Fibroblast of gingiva (primary cell): ENCODE results near the gene IRF2.
"Not testable (repeated sequence)": the region's sequence is repeated elsewhere in the genome, so short reads cannot be mapped to it uniquely, and the experiment has no call there.

Source experiments
- DNase-seq: peaks from one replicate; pipeline ENCODE4 v3.0.0-alpha.2; 2011; ENCODE audit warnings: low read depth

IRF2 gene

GRCh38 chr4:184389978-184390900, 84.1 kb downstream of the IRF2 start:
- DNase-seq, result no peak

GRCh38 chr4:184388106-184388505, 86.2 kb downstream of the IRF2 start:
- no peak for DNase-seq

- no peak for DNase-seq
Observed at GRCh38 chr4:184387351-184387750, 87.0 kb downstream of the IRF2 start.

GRCh38 chr4:184386271-184386781, 88.0 kb downstream of the IRF2 start:
- no peak for DNase-seq

- DNase-seq, result no peak
Observed at GRCh38 chr4:184385705-184386141, 88.6 kb downstream of the IRF2 start.

- DNase-seq, result no peak
Observed at GRCh38 chr4:184384810-184385557, 89.4 kb downstream of the IRF2 start.

DNA sequence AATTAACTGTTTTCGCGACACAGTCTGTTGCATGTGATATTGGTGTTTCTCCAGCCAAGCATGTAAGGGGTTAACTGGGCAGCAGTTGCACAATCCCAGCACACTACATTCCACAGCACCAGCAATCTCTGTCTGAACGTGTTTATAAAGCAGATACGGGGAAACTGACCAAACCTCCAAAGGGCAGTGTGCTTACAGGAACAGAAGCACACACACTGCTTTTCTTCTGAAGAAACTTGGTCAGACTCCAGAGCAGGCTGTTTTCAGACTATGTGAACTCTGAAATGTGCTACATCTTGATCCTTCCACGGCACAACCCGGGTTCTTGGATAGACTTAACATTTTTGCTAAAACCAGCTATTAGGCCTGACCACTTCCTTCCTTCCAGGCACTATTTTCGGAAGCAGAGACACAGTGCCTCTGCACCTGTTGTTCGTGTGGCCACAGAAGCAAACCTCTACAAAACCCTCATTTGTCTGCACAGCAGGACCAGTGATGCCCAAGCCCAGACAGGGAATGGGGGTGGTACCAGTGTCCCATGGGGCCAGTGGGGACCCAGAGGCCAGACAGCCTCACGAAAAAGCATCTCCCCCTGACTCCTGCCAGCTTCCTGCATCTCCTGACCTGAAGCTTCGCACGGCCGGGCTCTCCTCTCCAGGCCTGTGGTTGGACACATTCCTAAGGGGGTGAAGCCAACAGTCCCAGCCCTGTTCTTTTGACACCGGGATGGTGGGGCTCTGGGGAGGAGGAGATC, 90.1 kb downstream of the IRF2 start:
- peak; percentile 97 for DNase-seq

- DNase-seq, result peak; percentile 93
Observed at GRCh38 chr4:184383497-184384055, 90.8 kb downstream of the IRF2 start.

GRCh38 chr4:184382189-184382846, 92.0 kb downstream of the IRF2 start:
- DNase-seq, result no peak

DNA sequence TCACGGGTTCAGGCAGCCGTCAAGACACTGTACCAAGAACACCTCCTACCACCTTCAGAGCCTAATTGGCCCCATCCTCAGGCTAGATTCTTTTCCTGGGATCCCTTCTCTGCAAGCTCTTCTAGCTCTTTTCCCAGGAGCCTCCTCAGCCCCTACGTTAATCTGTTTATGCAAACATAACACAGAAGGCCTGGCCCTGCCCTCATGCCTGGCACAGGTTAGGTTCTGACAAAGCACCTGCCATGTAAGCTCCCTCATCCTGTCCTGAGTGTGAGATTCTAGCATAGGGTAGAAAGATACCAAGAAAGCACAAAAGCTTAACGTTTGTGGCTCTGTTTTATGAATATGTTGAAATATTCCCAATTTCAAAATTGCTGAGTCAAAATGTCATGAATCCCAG, 93.6 kb downstream of the IRF2 start:
- DNase-seq, result no peak

DNA sequence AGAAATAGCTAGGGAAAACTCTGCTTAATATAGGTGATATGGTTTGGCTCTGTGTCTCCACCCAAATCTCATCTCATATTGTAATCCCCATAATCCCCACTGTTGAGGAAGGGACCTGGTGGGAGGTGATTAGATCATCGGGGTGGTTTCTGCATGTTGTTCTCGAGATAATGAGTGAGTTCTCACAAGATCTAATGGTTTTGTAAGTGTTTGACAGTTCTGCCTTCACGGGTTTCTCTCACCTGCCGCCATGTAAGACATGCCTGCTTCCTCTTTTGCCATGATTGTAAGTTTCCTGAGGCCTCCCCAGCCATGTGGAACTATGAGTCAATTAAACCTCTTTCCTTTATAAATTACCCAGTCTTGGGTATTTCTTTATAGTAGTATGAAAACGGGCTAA, 94.1 kb downstream of the IRF2 start:
- not testable (repeated sequence) for DNase-seq

DNA sequence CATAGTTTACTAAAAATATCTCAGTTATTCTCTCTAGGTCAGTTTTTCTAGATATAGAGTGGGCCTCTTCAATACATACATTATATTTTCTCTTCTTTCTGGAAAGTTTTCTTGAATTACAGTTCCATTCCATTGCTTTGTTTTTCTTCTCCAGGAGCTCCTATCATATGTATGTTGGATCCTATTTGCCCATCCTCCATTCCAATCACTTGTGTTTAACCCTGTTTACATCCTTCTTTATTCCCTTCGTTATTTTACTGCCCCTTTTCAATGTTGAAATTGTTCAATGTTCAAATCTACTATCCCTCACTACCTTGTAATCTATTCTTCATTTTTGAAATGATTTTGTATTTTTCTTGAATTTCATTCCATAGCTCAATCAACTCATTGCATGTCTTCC, 97.4 kb downstream of the IRF2 start:
- no peak for DNase-seq

- no peak for DNase-seq
Observed at GRCh38 chr4:184376126-184376838, 98.1 kb downstream of the IRF2 start.

DNA sequence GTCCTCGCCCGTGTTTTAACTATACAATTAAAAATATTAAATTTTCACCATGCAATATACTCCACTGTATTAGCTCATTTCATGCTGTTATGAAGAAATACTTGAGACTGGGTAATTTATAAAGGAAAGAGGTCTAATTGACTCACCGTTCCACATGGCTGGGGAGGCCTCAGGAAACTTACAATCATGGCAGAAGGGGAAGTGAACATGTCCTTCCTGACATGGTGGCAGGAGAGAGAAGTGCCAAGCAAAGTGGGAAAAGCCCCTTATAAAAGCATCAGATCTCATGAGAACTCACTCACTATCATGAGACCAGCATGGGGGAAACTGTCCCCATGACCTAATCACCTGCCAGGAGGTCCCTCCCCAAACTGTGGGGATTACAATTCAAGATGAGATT, 98.7 kb downstream of the IRF2 start:
- not testable (repeated sequence) for DNase-seq

- DNase-seq, result peak; percentile 33
Observed at GRCh38 chr4:184375027-184375426, 99.3 kb downstream of the IRF2 start.

DNA sequence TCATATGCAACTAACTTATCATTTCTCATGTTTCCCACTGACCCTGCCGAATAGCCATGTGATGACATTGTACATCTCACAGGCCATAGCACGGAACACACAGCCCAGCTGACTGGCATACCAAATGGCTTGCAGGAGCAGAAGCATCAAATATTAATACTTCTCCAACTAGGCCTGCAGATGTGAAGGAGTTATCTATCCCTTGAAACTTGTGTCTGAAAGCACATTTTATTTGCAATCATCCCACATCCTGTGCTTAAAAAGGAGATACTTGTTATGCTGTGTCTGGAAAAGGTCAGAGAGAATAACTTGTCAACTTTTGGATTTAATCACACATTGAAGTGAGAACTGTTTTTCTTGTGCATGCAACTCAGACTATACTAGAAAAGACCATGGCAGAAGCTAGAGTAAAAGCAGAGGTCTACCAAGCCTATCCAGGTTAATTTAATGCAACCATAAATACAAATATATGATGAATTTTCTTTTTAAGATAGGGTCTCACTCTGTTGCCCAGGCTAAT, 100.4 kb downstream of the IRF2 start:
- DNase-seq, result no peak

DNA sequence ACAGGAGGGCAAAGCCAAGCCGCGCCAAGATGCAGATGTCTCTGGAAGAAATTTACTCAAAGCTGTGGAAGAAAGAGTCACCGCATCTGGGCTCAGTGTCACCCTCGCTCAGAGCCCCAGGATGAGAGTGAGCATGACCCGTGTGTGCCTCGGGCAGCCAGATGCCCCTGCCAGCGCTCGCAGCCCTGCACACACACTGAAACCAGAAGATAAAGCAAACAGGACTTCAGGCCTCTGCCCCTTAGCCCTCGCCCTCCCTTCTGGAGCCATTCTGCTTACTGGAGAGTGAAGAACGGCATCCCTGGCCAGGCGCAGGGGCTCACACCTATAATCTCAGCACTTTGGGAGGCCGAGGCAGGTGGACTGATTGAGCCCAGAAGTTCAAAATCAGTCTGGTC, 103.0 kb downstream of the IRF2 start:
- no peak for DNase-seq

DNA sequence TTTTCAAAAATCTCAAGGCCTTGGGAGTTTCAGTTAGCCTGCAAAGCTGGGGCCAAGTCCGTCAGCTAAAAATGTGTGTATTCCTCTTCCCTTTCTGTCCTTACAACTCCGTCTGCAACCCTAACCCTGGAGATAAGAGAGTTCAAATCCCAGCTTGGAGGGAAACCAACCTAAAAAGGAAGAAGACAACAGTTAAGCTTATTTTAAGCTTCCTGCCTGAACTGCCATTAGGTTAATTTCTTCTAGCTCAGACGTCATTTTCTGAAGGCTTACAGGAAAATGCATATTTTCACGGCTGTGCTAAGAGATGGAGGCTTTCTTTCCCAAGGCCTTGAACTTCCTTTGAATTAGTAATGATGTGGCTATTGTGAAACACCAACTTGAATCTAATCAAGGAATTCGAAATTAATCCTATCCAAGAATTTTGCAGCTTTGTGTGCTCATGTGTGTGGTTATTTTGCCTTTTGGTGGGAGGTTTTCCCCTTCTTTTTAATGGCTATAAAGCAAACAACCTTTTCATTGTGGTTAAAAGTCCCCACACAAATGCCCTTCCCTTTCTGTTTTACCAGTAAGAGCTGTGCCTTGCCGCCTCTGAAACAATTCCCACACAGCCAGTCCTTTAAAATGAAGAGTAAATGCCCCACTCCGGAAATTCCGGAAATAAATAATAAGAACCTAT, 103.5 kb downstream of the IRF2 start:
- peak; percentile 52 for DNase-seq

DNA sequence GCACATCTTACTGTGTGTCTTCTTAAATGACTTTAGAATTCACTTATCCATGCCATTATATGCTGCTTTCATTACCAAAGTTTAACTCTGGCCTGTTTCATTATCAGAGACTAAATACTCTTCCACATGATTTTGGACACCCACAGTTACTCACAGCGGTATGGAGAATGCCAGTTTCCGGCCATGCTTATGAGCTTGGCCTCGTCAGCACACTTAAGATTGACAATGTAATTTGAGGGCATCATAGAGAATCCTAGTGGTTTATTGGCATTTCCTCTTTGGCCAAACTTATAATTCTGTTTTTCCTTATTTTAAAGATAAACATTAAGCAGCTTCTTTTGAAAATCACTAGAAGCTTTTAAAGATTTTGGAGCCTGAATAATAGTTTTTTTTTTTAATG, 104.5 kb downstream of the IRF2 start:
- peak; percentile 27 for DNase-seq

- DNase-seq, result no peak
Observed at GRCh38 chr4:184368731-184369130, 105.6 kb downstream of the IRF2 start.
